ENCODE data around the gene MYO6. TPM values are rescaled to one million over a fixed set of nuclear protein-coding genes. Genes with fewer than 3 reads are reported as not detected.
A peak's percentile ranks its signal among the peaks of the same experiment; 100 is the strongest.
"Not testable (repeated sequence)": the region's sequence is repeated elsewhere in the genome, so short reads cannot be mapped to it uniquely, and the experiment has no call there.

The MYO6 gene
- total RNA-seq = 17.0 TPM

DNA sequence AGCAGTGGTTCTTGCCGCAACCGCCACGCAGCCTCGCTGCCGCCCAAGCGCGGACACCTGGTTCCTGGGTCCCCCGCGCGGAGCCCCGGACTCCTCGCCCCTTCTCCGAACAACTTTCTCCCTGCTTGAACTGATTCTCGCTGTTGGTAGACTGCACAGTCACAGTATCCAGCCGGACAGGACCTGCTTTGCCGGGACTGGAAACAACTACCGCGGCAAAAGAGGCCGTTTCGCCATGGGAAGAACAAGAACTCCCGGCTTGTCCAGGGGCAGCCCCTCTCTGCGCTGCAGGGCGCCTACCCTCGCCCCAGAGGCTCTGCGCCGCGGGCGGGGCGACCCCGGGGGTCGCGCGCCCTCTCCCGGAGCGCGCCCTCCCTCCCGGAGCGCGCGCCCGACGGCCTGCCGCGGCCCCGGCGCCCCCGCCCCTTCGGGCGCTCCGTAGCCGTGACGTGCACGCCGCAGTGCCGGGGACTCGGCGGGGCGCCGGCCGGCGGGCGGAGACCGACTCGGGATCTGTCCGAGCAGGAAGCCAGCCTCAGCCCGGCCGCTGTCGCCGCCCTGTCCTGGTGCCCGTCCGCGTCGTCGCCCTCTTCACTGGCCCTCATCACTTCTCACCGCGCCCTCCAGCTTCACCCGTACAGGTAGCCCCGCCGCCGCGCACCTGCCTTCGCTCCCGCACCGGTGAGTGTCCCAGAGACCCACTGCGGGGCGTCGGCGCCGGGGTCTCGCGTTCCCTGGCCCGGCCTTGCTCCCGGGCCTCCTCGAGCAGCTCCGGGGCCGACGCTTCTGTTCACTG, at the start of gene MYO6:
TSS of gene MYO6 (plus strand) at position 497 of the 796 bp plus-strand sequence. CDS start 68,309 bp downstream, outside the sequence.
- peak; percentile 82 for DNase-seq

DNA sequence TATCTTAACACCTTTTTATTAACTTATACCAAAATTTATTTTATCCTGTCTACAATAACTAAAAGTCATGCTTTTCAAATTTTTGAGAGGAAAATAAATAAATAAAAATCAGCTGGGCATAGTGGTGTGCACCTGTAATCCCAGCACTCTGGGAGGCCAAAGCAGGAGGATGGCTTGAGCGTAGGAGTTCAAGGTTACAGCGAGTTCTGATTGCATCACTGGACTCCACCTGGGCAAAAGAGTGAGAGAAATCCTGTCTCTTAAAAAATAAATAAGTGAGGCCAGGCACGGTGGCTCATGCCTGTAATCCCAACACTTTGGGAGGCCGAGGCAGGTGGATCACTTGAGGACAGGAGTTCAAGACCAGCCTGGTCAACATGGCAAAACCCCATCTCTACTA, 40.7 kb upstream of the MYO6 start:
- not testable (repeated sequence) for DNase-seq

DNA sequence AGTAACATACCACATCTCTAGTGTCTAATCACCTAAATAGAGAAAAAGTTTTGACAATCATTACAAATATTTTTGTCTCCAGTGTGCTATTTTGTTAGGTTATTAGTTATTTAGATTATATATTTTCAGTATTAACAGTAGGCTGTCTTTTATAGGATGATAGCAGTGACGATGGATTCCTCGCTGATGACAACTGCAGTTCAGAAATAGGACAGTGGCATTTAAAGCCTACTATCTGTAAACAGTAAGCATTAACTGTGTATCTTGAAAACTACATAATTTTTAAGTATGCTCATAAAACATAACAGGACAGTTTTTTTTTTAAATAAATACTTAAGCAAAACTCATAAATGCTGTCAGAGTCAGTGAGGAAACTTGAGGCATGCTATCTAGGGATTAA, 37.9 kb upstream of the MYO6 start:
- DNase-seq = no peak

DNA sequence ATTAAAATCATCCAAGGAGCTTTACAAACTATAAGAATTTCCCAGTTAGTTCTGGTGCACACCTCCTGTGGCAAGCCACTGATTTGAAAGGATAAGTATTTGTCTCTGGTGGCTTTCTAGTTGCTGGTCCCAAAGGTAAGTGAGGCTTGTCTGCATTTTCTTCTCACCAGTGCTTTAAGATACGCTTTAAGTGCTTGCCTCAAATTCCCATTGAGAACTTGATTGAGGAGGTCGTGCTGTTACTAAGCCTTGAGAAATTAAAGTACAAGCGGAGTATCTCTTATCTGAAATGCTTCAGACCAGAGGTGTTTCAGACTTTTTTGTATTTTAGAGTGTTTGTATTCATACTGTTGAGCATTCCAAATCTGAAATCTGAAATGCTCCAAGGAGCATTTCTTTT, 29.9 kb upstream of the MYO6 start:
- no peak for DNase-seq

DNA sequence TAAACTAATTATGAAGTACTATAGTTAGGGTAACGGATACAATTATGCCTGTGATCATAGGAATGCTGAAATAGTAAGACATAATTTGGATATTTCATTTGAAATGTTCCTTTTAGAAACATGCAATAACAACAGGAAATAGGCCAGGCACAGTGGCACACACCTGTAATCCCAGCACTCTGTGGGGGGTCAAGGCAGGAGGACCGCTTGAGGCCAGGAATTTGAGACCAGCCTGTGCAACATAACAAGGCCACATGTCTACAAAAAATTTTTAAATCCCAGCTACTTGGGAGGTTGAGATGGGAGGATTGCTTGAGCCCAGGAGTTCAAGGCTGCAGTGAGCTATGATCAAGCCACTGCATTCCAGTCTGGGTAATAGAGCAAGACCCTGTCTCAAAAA, 25.7 kb upstream of the MYO6 start:
- DNase-seq = no peak

DNA sequence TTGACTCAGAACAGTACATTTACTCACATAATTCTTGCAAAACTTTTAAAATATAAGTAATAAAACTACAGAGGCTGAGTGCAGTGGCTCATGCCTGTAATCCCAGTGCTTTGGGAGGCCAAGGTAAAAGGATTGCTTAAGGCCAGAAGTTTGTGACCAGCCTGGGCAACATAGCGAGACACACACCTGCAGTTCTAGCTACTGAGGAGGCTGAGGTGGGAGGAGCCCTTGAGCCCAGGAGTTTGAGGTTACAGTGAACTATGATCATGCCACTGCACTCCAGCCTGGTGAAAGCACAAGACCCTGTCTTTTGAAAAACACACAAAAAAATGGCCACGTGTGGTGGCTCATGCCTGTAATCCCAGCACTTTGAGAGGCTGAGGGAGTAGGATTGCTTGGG, 21.8 kb upstream of the MYO6 start:
- DNase-seq = no peak

DNA sequence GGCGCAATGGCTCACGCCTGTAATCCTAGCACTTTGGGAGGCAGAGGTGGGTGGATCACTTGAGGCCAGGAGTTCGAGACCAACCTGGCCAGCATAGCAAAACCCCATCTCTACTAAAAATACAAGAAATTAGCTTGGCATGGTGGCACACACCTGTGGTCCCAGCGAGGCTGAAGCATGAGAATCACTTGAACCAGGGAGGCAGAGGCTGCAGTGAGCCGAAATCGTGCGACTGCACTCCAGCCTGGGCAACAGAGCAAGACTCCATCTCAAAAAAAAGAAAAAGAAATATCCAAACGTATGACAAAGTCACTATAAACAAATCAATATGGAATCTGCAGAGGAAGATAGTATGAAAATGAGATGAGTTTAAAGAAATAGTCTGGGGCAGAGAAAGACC, 18.0 kb upstream of the MYO6 start:
- DNase-seq = not testable (repeated sequence)

DNA sequence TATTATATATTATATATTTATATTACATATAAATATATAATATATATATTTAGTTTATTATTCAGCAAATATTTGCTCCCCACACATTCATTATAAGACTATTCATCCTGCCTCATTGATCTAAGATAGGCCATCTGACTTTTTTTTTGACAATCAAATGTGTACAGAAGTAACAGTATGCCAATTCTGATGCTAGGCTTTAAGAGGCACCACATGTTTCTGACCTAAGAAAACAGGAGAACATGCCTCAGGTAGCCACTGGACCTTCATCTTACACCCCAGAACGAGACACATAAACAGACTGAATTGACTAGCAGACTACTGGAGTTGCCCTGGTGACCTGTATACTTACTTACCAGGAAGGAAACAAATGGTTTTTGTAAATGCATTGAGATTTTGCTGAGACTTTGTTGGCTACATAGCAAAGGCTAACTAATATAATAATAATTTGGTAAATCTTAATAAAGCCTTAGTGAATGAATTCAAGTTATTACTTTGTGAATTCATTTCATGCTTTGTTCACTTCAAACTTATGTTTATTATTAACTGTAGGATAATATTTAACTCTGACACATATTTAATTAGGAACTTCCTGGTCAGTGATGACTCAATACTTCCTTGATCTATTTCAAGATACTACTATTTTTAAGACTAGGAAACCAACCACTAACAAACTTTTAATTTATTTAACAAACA, 13.4 kb upstream of the MYO6 start:
- DNase-seq = no peak

DNA sequence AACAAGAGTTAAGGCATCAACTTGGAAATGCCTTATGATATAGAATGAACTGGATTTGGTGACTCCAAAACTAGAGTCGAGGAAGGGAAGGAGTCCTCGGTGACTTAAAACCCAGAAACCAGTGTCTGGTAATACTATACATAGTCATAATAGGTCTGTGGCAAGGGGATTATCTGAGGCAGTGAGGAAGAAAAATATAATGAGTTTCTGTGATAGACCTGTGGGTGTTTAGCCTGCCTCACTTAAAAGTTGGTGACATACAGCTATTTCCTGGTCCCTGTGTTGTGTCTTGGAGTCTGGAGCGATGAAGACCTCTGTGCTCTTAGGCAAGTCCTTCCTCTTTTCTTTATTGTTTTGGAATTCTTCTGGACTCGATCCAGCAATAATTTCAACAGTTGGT, 5.1 kb upstream of the MYO6 start:
- DNase-seq = no peak

DNA sequence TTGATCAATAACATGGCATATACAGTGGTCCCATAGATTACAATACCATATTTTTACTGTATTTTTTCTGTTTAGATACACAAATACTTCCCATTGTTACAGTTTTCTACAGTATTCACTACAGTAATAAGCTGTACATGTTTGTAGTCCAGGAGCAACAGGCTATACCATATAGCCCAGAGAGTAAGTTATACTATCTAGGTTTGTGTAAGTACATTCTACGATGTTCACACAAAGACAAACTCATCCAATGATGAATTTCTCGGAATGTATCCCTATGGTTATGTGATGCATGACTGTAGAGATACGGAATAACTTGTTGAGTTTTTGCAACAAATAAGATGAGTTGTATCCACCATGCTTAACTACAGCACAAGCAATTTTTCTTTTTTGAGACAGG, 3.6 kb upstream of the MYO6 start:
- no peak for DNase-seq

DNA sequence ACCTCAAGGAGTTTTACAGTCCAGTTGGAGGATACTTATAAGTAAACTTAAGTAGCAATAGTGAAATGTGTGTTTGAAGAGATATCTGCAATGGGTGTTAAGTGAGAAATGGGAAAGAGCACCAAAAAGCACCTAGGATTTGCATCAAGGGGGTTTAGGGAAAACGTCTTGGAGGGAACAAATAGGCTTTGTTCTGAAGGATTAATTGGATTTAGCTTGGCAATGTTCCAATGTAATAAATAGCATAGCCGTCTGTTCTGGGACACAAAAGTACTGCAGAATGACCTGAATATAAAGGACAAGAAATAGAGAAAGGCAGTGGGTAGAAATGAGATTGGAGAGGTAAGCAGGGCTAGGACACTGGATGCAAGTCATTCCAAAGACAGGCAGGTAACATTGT, 2.8 kb upstream of the MYO6 start:
- DNase-seq = no peak

DNA sequence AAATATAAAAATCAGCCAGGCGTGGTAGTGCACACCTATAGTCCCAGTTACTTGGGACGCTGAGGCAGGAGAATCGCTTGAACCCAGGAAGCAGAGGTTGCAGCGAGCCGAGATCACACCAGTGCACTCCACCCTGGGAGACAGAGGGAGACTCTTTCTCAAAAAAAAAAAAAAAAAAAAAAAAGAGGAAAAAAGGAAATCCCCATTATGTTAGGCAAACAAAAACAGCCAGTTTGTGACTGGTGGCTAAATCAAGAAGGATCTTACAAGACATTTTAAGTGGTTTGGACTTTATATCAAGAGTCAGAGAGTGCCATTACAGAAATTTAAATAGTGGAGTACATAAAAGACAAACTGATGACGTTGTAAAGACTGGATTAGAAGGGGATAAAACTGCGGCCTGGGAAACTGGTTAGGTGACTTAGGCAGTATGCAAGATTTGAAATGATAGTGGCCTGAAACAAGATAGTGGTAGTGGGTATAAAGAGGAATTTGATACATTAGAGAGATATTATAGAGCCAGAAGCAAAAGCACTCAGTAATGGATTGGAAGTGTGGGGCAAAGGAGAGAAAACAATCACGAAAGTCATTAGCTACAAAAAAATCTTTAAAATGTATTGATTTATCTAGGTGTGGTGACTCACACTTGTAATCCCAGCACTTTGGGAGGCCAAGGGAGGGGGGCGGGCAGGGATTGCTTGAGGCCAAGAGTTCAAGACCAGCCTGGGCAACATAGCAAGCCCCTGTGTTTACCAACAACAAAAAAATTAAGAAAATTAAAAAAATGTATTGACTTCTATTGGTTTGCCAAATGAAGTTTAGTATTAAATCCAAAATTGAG, 1.7 kb upstream of the MYO6 start:
- peak; percentile 24 for DNase-seq

DNA sequence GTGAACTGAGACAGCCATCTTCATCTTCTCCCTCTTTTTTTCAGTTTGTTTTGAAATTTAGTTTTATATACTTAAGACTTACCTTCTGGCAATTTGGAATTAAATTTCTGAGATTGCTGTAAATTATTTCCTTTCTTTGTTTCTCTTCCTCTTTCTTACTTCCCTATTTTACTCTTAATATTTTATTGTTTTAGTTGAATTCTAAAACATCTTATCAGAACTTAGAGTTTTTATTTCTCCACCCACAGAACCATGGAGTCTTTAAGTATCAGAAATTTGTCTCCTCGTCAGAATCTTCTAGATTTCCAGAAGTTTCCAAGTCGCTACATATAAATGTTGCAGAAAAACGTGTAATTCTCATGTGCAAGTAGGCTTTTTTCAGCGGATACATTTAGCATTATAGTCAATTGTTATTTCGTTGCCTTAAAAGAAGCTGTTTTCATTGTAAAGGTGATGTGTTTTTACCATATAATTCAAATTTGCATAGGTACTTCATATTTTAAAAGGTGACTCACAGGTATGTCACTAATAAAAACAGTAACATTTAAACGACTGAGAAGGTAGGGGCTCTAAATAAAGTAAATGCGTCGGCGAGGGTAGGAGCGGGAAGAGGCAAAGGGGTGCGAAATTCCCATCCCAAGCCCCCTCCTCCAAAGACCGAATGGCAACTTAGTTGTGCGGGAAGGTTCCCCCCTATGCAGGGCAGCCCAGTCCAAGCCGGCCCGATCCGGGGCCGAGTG, 866 bp upstream of the MYO6 start:
- peak; percentile 15 for DNase-seq

DNA sequence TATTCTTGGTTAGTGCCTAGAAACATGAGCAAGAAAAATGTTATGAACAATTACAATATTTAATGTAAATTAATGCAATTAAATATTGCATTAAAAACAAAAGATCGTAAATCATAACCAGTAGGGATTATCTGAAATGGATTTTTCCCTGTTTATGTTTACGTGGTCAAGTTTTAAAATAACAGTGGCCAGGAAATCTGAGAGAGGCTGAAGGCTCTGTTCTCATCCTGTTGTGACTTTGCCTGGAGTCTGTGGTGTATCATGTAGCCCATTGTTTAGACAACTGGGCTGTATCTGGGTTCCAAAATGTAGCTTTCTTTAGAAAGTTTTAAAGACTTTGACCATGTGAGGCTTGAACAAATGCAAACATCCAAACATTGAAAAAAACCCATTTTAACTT, 2.4 kb downstream of the MYO6 start:
- DNase-seq = peak; percentile 48

DNA sequence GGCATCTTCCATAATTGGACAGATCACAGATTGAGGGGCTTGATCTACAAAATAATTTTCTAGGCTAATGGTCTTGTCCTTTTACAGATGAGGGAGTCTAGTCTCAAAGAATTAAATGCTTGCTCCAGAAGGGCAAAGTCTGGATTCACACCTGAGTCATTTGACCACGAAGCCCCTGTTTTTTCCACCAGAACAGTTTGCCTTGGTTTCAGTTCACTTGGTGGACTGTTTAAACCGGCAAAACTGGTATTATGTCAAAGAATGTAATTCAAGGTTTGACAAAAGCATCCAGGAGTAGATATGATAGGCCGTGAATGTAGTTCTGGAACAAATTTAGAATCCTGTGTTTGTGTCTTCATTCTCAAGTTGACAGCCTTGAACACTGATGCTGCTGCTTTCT, 3.3 kb downstream of the MYO6 start:
- DNase-seq = no peak

DNA sequence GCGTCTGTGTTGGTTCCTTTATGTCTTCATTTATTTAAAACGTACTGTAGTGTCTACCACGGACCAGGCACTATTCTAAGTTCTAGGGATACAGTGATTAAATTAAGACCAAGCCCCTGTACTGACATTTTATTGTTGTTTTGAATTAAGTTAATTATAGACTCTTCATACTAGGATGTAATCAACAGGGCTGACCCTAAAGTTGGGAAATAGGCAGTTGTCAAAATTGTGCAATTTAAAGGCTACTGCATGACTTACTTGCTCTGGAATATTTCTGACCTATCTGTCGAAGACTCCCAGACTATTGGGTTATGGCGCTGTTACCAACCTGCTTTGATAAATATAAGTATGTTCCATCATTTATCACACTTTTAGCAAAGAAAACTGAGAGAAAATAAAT, 6.7 kb downstream of the MYO6 start:
- DNase-seq = no peak

DNA sequence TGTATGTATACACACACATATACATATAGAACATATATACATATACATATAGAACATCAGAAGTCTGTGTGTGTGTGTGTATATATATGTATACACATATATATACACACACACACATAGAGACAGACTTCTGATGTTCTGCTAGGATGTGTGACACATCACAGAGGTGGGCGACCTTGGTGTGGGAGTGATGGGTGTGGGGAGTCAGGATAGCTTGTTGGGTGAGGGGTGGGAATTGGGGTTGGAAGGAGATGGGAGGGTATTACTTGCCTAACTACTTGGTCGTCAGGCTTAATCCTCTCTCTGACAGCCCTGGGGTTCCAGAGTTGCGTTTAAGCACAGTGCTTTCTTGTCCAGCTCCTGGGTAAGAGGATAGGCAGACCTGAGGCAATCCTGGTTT, 8.3 kb downstream of the MYO6 start:
- no peak for DNase-seq

DNA sequence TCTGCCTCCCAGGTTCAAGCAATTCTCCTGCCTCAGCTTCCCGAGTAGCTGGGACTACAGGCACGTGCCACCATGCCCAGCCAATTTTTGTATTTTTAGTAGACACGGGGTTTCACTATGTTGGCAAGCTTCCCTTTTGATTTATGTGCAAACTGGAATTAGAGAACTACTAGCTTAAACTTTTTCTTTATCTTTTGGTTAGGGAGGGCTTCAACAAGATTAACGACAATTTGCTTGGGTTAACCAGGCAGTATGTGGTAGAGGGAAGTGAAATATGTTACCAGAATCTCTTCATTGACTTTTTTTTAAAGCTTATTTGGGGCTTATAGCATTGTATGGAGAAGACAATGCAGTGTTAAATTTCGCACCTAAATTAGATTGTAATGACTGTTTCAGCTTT, 9.0 kb downstream of the MYO6 start:
- no peak for DNase-seq

DNA sequence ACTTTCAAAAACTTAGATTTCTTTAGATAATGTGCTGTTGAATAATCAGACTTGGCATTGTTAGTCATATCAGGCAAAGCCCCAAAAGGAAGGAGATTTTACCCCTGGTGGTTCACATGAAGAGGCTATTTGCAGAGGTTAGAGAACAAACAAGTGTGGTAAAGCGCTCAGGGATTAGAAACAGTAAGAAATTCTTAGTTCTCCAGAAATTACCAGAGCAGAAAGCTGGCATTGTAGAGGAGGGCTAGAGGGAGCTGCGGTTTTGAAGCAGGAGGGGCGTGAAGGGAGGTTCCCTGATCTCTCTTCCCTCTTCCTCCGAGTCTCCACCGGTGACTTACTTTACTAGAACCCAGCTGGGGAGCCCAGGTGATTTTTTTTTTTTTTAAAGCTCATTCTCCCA, 10.2 kb downstream of the MYO6 start:
- DNase-seq = no peak

DNA sequence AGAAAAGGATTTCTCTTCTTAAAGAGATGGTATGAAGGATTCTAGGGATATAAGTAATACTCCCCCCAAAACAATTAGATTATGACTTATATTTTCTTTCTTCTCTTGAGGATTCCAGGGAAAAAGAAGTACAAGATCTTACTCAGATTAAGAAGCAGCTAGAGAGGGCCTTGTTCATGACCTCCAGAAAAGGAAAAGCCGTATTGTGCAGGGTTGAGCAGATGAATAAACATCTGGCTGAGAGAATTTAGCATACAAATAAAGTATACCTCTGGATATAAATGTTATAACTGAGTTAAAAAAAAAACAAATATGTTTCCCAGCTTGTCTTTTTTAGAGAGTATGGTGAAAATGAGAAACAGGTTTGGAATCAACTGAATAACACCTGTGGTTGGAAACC, 11.3 kb downstream of the MYO6 start:
- DNase-seq = no peak

DNA sequence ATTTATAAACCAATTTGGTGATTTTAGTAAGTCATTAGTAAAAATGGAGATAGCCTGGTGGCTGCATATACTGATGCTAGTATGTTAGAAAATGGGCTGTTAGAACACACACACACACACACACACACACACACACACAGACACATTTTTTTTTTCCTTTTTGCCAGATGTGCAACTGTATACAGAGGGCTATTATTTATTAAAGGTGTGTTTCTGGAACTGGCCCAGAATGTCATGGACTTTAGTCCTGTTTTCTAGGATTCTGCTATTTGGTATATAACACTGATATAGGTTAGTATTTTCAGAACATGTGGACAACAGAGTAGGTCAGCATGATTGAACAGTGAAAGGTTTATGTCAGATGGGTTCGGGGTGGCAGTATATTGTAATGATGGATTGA, 12.4 kb downstream of the MYO6 start:
- DNase-seq = no peak

DNA sequence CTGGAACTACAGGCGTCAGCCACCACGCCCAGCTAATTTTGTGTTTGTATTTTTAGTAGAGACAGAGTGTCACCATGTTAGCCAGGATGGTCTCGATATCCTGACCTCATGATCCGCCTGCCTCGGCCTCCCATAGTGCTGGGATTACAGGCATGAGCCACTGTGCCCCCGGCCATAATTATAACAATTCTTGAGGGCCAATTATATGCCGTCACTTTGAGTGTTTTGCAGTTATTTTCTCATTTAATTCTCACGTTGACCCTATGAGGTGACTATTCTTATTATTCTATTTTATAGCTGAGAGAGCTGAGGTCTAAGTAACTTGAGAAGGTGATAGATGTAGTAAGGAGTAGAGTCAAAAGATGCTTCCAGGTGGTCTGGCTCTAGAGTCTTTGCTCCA, 13.0 kb downstream of the MYO6 start:
- no peak for DNase-seq

Data from tongue (tissue), 2 donors.